ENCODE results near the gene CXCR2.

- TF ChIP-seq EZH2 (IDR thresholded peaks at IDR 0.05; ENCODE audit: low read depth, unreplicated experiment) (no peak), POLR2AphosphoS5 (IDR thresholded peaks at IDR 0.05; ENCODE audit: low read depth) (no peak), CREB1 (CRISPR knock-in tag; IDR thresholded peaks at IDR 0.05; ENCODE audit: low read depth) (no peak), EZH2phosphoT487 (IDR thresholded peaks at IDR 0.05; ENCODE audit: unreplicated experiment) (no peak), REST (IDR thresholded peaks at IDR 0.05; ENCODE audit: unreplicated experiment) (no peak), STAT1 (IDR thresholded peaks at IDR 0.05; ENCODE audit: unreplicated experiment) (no peak), ZNF331 (CRISPR knock-in tag; IDR thresholded peaks at IDR 0.05; ENCODE audit: low read depth) (no peak)
- TF ChIP-seq, protein P1, sequence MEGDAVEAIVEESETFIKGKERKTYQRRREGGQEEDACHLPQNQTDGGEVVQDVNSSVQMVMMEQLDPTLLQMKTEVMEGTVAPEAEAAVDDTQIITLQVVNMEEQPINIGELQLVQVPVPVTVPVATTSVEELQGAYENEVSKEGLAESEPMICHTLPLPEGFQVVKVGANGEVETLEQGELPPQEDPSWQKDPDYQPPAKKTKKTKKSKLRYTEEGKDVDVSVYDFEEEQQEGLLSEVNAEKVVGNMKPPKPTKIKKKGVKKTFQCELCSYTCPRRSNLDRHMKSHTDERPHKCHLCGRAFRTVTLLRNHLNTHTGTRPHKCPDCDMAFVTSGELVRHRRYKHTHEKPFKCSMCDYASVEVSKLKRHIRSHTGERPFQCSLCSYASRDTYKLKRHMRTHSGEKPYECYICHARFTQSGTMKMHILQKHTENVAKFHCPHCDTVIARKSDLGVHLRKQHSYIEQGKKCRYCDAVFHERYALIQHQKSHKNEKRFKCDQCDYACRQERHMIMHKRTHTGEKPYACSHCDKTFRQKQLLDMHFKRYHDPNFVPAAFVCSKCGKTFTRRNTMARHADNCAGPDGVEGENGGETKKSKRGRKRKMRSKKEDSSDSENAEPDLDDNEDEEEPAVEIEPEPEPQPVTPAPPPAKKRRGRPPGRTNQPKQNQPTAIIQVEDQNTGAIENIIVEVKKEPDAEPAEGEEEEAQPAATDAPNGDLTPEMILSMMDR (conservative IDR thresholded peaks at IDR 0.05; ENCODE audit: low read depth in 2 of 2): no peak
Measured at GRCh38 chr2:218166791-218167190, 41.0 kb downstream of the CXCR2 start, which contains the start of gene CXCR1.

Measured in GM23338 (cell line).